Mesothelial cell of epicardium (in vitro differentiated cells): ENCODE data around the gene IL1RAPL1. TPM values are rescaled to one million over a fixed set of nuclear protein-coding genes. Genes with fewer than 3 reads are reported as not detected.

Source experiments
- DNase-seq, 2 experiments: peaks; one replicate each; pipeline ENCODE4 v3.0.0; 2021; ENCODE audit warnings: low spot score in 2 of 2; ENCODE audit not compliant: unreplicated experiment in 2 of 2
- H3K27ac Mint-ChIP-seq: 2 replicates; pipeline ENCODE4 v1.8.0; 2021; ENCODE audit warnings: mixed read lengths
- H3K27me3 Mint-ChIP-seq: 2 replicates; pipeline ENCODE4 v1.8.0; 2021; ENCODE audit warnings: low read depth, mixed read lengths
- H3K36me3 Mint-ChIP-seq: 2 replicates; pipeline ENCODE4 v1.8.0; 2021; ENCODE audit warnings: mixed read lengths
- H3K4me1 Mint-ChIP-seq: 2 replicates; pipeline ENCODE4 v1.8.0; 2021; ENCODE audit warnings: mixed read lengths
- H3K4me3 Mint-ChIP-seq: 2 replicates; pipeline ENCODE4 v1.8.0; 2021; ENCODE audit warnings: mild to moderate bottlenecking, moderate library complexity, mixed read lengths
- H3K9me3 Mint-ChIP-seq: 2 replicates; pipeline ENCODE4 v1.8.0; 2021; ENCODE audit warnings: mixed read lengths
- total RNA-seq: library from RNA; stranded (reverse); gene quantifications from 3 replicates; pipeline ENCODE4 v1.2.1, GENCODE V29; 2021
- TF ChIP-seq, protein P1 (sequence below): fragments of 200-600 bp; sonication (generic); IDR thresholded peaks from one replicate; pipeline ENCODE4 v1.5.0; 2021; ENCODE audit warnings: antibody characterized with exemption; ENCODE audit not compliant: unreplicated experiment

The IL1RAPL1 gene
- total RNA-seq, 1 donor from 2014 or later = 17.0 TPM

DNA sequence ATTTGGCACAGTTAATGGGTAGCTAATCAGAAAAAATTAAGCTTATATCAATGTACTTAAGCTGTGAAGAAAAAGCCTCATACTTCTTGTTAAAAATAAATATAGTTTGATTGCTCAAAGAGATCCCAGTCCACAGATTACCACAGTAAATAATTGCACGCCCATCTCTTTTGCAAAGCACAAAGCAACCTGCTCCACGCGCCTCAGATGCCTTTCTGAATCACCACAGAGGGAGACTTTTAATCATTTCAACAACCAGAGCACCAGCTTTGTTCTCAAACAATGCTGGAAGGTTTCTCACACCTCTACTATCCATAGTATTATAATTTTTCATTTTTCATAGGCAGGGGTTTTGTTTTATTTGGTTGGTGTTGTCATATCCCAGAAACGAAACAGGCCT, 1289.5 kb downstream of the IL1RAPL1 start:
- H3K27me3 Mint-ChIP-seq = no peaks in the 10 kb centered on the region
- DNase-seq = no peak
- no peaks in the 10 kb centered on the region for H3K4me1 Mint-ChIP-seq
- no peaks in the 10 kb centered on the region for H3K9me3 Mint-ChIP-seq
- TF ChIP-seq, protein P1, sequence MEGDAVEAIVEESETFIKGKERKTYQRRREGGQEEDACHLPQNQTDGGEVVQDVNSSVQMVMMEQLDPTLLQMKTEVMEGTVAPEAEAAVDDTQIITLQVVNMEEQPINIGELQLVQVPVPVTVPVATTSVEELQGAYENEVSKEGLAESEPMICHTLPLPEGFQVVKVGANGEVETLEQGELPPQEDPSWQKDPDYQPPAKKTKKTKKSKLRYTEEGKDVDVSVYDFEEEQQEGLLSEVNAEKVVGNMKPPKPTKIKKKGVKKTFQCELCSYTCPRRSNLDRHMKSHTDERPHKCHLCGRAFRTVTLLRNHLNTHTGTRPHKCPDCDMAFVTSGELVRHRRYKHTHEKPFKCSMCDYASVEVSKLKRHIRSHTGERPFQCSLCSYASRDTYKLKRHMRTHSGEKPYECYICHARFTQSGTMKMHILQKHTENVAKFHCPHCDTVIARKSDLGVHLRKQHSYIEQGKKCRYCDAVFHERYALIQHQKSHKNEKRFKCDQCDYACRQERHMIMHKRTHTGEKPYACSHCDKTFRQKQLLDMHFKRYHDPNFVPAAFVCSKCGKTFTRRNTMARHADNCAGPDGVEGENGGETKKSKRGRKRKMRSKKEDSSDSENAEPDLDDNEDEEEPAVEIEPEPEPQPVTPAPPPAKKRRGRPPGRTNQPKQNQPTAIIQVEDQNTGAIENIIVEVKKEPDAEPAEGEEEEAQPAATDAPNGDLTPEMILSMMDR = no peak
- no peaks in the 10 kb centered on the region for H3K36me3 Mint-ChIP-seq
- no peak overlapping the region for H3K4me3 Mint-ChIP-seq
- no peak overlapping the region for H3K27ac Mint-ChIP-seq

DNA sequence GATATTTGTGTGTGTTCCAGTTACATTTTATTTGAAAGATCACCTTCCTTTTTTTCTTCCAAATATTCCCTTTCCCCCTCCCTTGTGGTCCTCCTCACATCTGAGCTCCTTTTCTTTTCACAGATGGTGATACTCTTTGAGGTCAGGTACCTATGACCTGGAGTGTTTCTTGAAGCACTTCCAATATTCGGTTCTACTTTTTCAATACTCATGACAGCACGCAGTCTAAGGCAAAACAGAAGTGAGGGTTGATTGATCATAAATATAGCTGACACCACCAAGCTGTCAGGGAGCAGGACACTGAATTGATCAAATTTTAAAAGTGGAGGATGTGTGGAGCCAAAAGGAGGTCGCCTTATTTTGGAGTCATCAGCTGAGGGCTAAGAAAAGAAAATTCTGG, 1293.7 kb downstream of the IL1RAPL1 start:
- Mint-ChIP-seq H3K27ac (no peak overlapping the region), H3K36me3 (no peaks in the 10 kb centered on the region), H3K27me3 (no peaks in the 10 kb centered on the region), H3K9me3 (no peaks in the 10 kb centered on the region), H3K4me3 (no peak overlapping the region), H3K4me1 (no peaks in the 10 kb centered on the region)
- TF ChIP-seq, protein P1 = no peak
- DNase-seq = no peak

DNA sequence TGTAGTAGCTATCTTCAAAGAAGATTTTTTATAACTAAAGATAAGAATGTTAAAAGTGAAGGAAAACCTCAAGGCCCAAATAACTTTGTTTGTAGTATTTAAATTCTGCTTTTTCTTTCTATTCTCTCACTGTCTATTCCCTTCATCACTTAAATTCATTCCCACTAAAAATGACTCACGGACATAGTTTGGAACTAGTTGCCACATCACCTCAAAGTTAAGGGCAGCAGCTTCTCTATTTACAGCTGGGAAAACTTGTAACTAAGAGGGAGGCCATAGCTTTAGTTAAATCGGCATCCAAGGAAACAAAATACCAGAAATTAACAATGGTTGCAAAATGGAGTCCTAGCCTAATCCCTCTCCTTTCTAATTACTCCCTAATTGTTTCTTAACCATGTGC, 1302.8 kb downstream of the IL1RAPL1 start:
- H3K36me3 Mint-ChIP-seq = no peaks in the 10 kb centered on the region
- no peak overlapping the region for H3K27ac Mint-ChIP-seq
- no peak overlapping the region for H3K4me3 Mint-ChIP-seq
- TF ChIP-seq, protein P1 = no peak
- no peaks in the 10 kb centered on the region for H3K27me3 Mint-ChIP-seq
- no peaks in the 10 kb centered on the region for H3K9me3 Mint-ChIP-seq
- DNase-seq = no peak
- no peaks in the 10 kb centered on the region for H3K4me1 Mint-ChIP-seq

DNA sequence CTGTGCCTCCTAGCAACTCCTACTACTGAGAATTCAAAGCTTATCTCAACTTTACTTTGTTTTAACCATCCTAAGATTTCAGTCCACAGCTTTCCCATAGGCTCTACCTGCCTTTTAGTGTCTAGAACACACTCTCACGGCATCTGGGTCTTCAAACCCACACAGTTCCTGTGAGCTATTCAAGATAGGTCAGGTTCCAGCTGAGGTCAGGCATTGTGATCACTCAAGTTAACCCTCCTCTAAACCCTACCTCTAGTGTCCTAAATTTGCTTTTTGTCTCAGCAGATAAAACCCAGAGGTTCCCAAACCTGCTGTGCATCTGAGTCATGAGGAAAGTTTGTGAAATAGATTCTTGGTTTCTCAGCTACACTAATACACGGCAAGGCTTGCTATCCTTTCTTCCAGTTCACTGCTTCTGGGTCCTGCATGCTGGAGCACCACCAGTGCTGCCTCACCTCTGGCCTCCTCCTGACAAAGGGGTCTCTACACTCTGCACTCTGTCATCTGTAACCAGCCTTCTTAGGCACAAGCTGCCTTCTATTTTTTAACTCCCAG, 1303.5 kb downstream of the IL1RAPL1 start:
- Mint-ChIP-seq H3K27ac (no peak overlapping the region), H3K4me3 (no peak overlapping the region), H3K4me1 (no peaks in the 10 kb centered on the region), H3K36me3 (no peaks in the 10 kb centered on the region), H3K9me3 (no peaks in the 10 kb centered on the region), H3K27me3 (no peaks in the 10 kb centered on the region)
- DNase-seq = no peak
- TF ChIP-seq, protein P1 = no peak

DNA sequence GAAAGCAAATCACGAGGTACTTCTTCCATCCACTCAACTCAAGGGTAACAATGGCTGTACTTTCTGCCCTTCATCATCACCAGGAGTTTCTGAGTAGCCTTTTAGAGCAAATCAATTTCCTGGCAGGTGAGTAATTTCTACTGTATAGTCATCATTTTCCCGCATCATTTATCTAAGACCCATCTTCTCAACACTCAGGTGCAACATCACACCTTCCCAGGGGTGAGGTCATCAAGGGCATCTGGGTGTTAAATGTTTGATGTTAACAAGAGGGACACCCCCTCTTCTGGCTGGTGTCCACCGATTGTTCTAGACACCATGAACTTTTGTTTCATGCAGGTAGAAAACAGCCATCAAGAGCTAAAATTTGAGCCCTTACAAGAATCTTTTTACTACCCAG, 1314.8 kb downstream of the IL1RAPL1 start:
- H3K4me1 Mint-ChIP-seq = peaks cover 12% of the 10 kb centered on the region
- H3K36me3 Mint-ChIP-seq = no peaks in the 10 kb centered on the region
- TF ChIP-seq, protein P1 = no peak
- no peak overlapping the region for H3K27ac Mint-ChIP-seq
- DNase-seq = no peak
- H3K27me3 Mint-ChIP-seq = no peaks in the 10 kb centered on the region
- no peaks in the 10 kb centered on the region for H3K9me3 Mint-ChIP-seq
- no peak overlapping the region for H3K4me3 Mint-ChIP-seq

DNA sequence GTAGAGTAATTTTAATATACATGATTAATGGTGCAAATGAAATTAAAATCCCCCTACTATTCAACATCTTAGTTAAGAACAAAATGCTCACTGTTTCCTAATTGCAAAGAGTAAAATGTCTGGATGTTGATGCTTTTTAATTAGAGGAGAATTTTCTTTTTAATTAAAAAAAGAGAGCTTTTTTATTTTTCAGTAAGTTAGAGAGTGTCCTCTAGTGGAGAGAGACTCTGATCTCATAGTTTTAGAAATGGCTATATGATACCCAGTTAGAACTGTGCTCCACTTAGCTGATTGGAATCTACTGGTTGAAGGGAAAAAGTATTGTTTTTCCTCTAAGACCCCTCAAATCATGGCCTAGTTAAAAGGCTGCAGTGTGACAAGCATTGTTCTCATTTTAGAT, 1316.1 kb downstream of the IL1RAPL1 start:
- H3K27me3 Mint-ChIP-seq = no peaks in the 10 kb centered on the region
- no peaks in the 10 kb centered on the region for H3K9me3 Mint-ChIP-seq
- peaks cover 12% of the 10 kb centered on the region for H3K4me1 Mint-ChIP-seq
- DNase-seq = no peak
- H3K36me3 Mint-ChIP-seq = no peaks in the 10 kb centered on the region
- no peak overlapping the region for H3K27ac Mint-ChIP-seq
- peak overlapping the region; percentile 13 for H3K4me3 Mint-ChIP-seq
- TF ChIP-seq, protein P1 = no peak
